PC-3 (cell line): Measurements from ENCODE around the gene UAP1L1.

Experiments
- CTCF ChIP-seq: fragments of 300-600 bp; sonication (generic); conservative IDR thresholded peaks from 2 replicates; pipeline ENCODE4 v1.5.1; 2017; ENCODE audit warnings: antibody characterized with exemption, low read depth, mild to moderate bottlenecking, low read length
- EZH2 ChIP-seq: fragments of 300-600 bp; sonication (generic); IDR thresholded peaks from one replicate; pipeline ENCODE4 v1.6.1; 2017; ENCODE audit warnings: antibody characterized with exemption, mild to moderate bottlenecking, low read length; ENCODE audit not compliant: unreplicated experiment
- EZH2phosphoT487 ChIP-seq: fragments of 300-600 bp; sonication (generic); IDR thresholded peaks from 2 replicates; pipeline ENCODE4 v1.6.1; 2018; ENCODE audit warnings: mild to moderate bottlenecking, antibody characterized with exemption, low read length, borderline replicate concordance

GRCh38 chr9:137066096-137066861 is 11.0 kb upstream of the UAP1L1 start:
- TF ChIP-seq CTCF (no peak), EZH2phosphoT487 (no peak), EZH2 (no peak)
